Left lung (tissue), 10 donors: ENCODE data around the gene PITPNM1. TPM values are rescaled to one million over a fixed set of nuclear protein-coding genes. Genes with fewer than 3 reads are reported as not detected.
"Not testable (repeated sequence)": the region's sequence is repeated elsewhere in the genome, so short reads cannot be mapped to it uniquely, and the experiment has no call there.

Experiments
- ATAC-seq: fragments of 200-7000 bp; cut with Tn5 transposase; one replicate; pipeline ENCODE4 v1.9.1; 2020; ENCODE audit warnings: moderate library complexity
- DNase-seq, 4 donors: peaks; one replicate each; pipeline ENCODE4 v3.0.0-alpha.2; 2013 to 2020
- H3K27ac ChIP-seq, 2 donors: fragments of 200-600 bp; sonication (generic) in 1 of 2; one replicate each; pipeline versions ENCODE4 v1.5.0 to v1.8.0; 2020 to 2021
- H3K27me3 ChIP-seq, 2 donors: fragments of 200-600 bp; sonication (generic) in 1 of 2; one replicate each; pipeline versions ENCODE4 v1.5.0 to v1.8.0; 2020 to 2021
- H3K36me3 ChIP-seq, 2 donors: fragments of 200-600 bp; sonication (generic) in 1 of 2; one replicate each; pipeline versions ENCODE4 v1.5.0 to v1.8.0; 2020 to 2021
- H3K4me1 ChIP-seq, 2 donors: fragments of 200-600 bp; one replicate each; pipeline ENCODE4 v1.8.0; 2021
- H3K4me3 ChIP-seq, 2 donors: fragments of 200-600 bp; sonication (generic) in 1 of 2; one replicate each; pipeline versions ENCODE4 v1.5.0 to v1.8.0; 2020 to 2021; ENCODE audit warnings: mild to moderate bottlenecking in 1 of 2
- H3K9me3 ChIP-seq, 2 donors: fragments of 200-600 bp; sonication (generic) in 1 of 2; one replicate each; pipeline versions ENCODE4 v1.5.0 to v1.8.0; 2020 to 2021
- intact Hi-C, 2 donors: fragments of 100-400 bp; cut with DNase I; formaldehyde crosslinking; loops; one replicate each; pipeline versions ENCODE4 v1.11.2 to v1.14.2; 2022
- polyA plus RNA-seq, 6 donors: library from polyadenylated mRNA; unstranded; fragments of 120-200 nt; gene quantifications; one replicate each; pipeline ENCODE4 v1.2.1, GENCODE V29; 2013; ENCODE audit not compliant: insufficient read length in 6 of 6
- total RNA-seq, 2 donors: library from RNA; stranded (reverse); fragmentation: NEBNext Ultra II Directional; extraction: Animal tissue kit (Norgen Biotek cat#: 25700); gene quantifications; one replicate each; pipeline ENCODE4 v1.2.1, GENCODE V29; 2021
- TF ChIP-seq, protein P1 (sequence below), 2 donors: fragments of 200-600 bp; sonication (generic) in 1 of 2; IDR thresholded peaks; one replicate each; pipeline versions ENCODE4 v1.5.0 to v1.8.0; 2021; ENCODE audit warnings: antibody characterized with exemption in 2 of 2
- donor health status: DM: no; HTN: yes; CAD: no.
- donor health status: DM: no; HTN: no; CAD: no.

PITPNM1 gene
- total and polyA plus RNA-seq, 8 donors = 15.5 to 55.5 (median 24.6) TPM

DNA sequence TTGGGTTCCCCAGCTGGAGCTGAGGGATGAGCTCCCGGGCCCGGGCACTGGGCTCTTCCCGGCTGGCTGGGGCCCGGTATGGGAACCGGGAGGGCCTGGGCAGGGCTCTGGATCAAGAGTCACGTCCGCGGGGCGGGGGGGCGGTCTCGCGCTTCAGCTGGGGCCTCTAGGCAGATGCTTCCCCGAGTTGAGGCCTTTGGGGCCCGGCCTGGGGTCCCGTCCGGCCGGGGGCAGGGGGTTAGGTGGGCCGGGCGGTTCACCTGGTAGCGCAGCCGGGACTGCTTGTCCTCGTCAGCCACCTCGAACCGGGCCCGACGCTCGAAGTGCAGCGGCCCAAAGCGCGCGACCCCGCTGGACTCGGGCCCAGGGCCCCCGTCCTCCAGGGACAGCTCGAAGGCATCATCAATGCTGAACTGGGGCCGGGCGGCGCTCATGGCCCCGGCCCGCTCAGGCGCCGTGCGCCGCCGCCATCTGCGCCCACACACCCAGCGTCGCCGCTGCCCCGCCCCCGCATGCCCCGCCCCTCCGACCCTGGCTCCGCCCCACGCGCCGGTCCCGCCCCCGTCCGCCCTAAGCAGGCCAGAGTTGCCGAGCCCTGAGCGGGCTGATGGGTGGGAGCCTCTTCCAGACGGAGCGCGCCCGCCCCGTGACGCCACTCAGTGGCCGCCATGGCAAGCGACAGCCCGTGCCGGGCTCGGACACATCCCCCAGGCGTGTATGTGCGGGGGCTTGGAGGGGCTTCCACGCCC is 36.2 kb downstream of the PITPNM1 start, which contains the start of gene TMEM134:
Gene TMEM134, minus strand, starts transcription at position 493 of the 749 bp plus-strand sequence. Its CDS starts 59 bp downstream, at position 434.
- TF ChIP-seq, protein P1, sequence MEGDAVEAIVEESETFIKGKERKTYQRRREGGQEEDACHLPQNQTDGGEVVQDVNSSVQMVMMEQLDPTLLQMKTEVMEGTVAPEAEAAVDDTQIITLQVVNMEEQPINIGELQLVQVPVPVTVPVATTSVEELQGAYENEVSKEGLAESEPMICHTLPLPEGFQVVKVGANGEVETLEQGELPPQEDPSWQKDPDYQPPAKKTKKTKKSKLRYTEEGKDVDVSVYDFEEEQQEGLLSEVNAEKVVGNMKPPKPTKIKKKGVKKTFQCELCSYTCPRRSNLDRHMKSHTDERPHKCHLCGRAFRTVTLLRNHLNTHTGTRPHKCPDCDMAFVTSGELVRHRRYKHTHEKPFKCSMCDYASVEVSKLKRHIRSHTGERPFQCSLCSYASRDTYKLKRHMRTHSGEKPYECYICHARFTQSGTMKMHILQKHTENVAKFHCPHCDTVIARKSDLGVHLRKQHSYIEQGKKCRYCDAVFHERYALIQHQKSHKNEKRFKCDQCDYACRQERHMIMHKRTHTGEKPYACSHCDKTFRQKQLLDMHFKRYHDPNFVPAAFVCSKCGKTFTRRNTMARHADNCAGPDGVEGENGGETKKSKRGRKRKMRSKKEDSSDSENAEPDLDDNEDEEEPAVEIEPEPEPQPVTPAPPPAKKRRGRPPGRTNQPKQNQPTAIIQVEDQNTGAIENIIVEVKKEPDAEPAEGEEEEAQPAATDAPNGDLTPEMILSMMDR (IDR thresholded peaks at IDR 0.05) = peak; percentile 27 to 38
- Histone ChIP-seq H3K27me3 (no peaks in the 10 kb centered on the region), H3K9me3 (no peaks in the 10 kb centered on the region), H3K4me1 (peaks cover 13 to 46% of the 10 kb centered on the region in 2 donors), H3K4me3 (peak within 1 kb of the TSS; percentile 94 to 96), H3K36me3 (no peaks in the 10 kb centered on the region), H3K27ac (peak within 1 kb of the TSS; percentile 84 to 88)
- intact Hi-C loops = no loop called here
- DNase-seq (peak; percentile 86 to 99 (median 94)), ATAC-seq (peak; percentile 89)

DNA sequence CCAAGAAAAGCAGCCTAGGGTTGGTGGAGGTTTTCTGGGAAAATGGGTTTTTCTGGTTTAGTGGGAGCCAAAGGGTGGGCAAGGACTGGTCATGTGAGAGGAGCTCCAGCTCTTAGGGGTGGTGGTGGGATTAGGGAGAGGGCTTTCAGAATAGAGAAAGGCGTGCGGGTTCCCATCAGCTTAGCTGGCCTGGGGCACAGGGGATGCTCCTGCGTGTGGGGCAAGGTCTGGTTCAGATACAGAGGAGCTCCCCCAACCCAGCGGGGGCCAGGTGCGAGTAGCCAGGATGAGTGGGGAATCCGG is 36.8 kb downstream of the PITPNM1 start:
- intact Hi-C loops = no loop called here
- H3K36me3 ChIP-seq = no peaks in the 10 kb centered on the region
- TF ChIP-seq, protein P1 (IDR thresholded peaks at IDR 0.05) = no peak
- peak overlapping the region; percentile 94 to 96 for H3K4me3 ChIP-seq
- peak; percentile 0 for ATAC-seq
- no peaks in the 10 kb centered on the region for H3K27me3 ChIP-seq
- no peaks in the 10 kb centered on the region for H3K9me3 ChIP-seq
- peak overlapping the region; percentile 74 to 88 for H3K27ac ChIP-seq
- DNase-seq = no peak
- H3K4me1 ChIP-seq = peaks cover 13 to 50% of the 10 kb centered on the region in 2 donors

DNA sequence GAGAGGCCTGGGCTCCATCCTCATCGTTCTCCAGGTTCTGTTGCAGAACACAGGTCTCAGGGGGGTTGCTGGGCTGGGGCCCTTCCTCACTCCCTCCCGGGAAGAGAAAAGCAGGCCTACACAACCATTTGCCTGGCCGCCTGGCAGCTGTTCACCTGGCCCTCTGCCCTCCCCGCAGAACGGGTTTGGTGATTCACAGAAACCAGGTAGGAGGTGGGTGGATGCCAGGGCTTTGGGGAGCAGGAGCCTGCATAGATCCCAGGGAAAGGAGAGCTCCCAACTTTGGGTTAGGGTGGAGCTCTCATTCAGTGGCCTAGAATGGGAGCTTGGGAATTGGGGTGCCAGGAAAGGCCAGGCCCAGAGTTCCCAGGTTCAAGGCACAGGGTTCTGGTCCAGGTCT is 37.1 kb downstream of the PITPNM1 start:
- peak; percentile 33 for ATAC-seq
- TF ChIP-seq, protein P1 (IDR thresholded peaks at IDR 0.05) = no peak

DNA sequence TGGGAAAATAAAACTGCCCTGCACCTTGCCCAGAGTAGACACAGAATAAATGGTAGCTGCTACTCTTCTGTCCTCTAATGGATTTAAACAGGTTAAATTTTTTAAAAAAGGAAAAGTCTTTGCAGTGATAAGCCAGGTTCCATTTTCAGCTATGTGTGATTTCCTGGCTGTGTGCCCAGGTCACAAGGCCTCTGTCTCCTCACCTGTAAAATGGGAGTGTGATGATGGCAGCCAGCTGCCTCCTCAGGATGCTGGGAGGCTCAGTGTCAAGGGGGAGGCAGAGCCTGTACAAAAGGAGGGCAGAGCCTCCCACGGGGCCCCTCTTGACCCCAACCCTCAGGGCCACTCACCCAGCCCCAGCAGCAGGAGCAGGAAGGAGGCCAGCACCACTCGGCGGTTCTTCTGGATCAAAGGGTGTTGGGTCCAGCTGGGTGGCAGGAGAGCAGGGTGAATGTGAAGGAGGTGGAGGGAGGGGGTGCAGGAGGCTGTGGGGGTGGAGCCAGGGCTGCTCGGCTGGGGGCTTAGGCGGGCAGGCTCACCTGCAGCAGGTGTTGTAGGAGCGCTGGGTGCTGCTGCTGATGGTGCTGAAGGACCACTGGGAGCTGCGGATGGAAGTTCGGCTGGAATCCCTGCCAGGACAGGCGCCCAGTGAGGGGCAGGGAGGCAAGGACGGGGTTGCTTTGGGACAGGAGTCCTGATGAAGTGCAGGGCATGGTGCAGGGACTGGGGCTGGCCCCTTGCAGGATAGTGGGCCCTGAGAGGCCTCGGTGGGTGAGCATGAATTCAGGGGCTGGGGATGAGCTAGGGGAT is 38.0 kb downstream of the PITPNM1 start:
- intact Hi-C loops = no loop called here
- ATAC-seq (no peak), DNase-seq (no peak)
- peaks cover 13 to 50% of the 10 kb centered on the region in 2 donors for H3K4me1 ChIP-seq
- TF ChIP-seq, protein P1 (IDR thresholded peaks at IDR 0.05) = no peak
- H3K9me3 ChIP-seq = no peaks in the 10 kb centered on the region
- peak overlapping the region in 1 of 2 donors; percentile 88 for H3K27ac ChIP-seq
- H3K4me3 ChIP-seq = peak overlapping the region in 1 of 2 donors; percentile 96
- H3K27me3 ChIP-seq = no peaks in the 10 kb centered on the region
- H3K36me3 ChIP-seq = no peaks in the 10 kb centered on the region

More for the DNA sequence above, 37.1 kb downstream of the PITPNM1 start:
- peak overlapping the region; percentile 94 to 96 for H3K4me3 ChIP-seq
- peak overlapping the region; percentile 74 to 88 for H3K27ac ChIP-seq
- peak in 3 of 4 donors; percentile 47 to 85 (median 83) for DNase-seq
- H3K36me3 ChIP-seq = no peaks in the 10 kb centered on the region
- intact Hi-C loops = no loop called here
- peaks cover 13 to 50% of the 10 kb centered on the region in 2 donors for H3K4me1 ChIP-seq
- H3K27me3 ChIP-seq = no peaks in the 10 kb centered on the region
- H3K9me3 ChIP-seq = no peaks in the 10 kb centered on the region

DNA sequence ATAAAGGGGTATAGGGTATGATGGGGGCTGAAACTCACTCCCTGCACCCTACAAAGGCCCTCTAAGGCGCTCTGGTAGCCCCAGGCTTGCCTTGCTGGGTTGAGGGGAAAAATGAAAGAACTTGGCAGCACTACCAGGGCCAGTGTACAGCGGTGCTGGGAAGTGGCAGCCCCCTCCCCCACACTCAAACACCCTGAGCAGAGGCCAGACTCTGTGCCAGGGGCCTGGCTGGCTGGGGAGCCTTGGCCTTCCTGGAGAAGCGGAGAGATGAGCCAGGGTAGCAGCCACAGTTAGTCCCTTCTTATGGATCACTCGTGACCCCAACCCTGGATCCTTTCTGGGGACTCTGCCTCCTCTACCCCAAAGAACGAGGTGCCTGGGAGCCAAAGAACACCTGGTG is 38.8 kb downstream of the PITPNM1 start:
- no peak for DNase-seq
- no peak overlapping the region for H3K4me3 ChIP-seq
- no peak for ATAC-seq
- no peaks in the 10 kb centered on the region for H3K27me3 ChIP-seq
- TF ChIP-seq, protein P1 (IDR thresholded peaks at IDR 0.05) = no peak
- intact Hi-C loops = no loop called here
- H3K9me3 ChIP-seq = no peaks in the 10 kb centered on the region
- peak overlapping the region in 1 of 2 donors; percentile 88 for H3K27ac ChIP-seq
- H3K36me3 ChIP-seq = no peaks in the 10 kb centered on the region
- peaks cover 13 to 50% of the 10 kb centered on the region in 2 donors for H3K4me1 ChIP-seq

DNA sequence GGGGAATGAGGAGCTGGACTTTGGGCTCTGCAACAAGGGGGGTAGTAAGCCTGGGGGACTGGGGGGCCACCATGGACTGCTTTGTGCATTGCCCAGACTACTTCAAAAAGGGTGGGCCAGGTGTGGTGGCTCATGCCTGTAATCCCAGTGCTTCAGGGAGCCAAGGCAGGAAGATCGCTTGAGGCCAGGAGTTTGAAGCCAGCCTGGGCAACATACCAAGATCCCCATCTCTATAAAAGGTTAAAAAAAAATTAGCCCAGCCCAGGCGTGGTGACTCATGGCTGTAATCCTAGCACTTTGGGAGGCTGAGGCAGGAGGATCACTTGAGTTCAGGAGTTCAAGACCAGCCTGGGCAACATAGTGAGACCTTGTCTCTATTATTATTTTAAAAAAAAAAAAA is 39.6 kb downstream of the PITPNM1 start:
- ATAC-seq, intact Hi-C loops, DNase-seq, H3K27me3 ChIP-seq, H3K36me3 ChIP-seq, H3K9me3 ChIP-seq: not testable (repeated sequence)
- Histone ChIP-seq H3K4me3 (peak overlapping the region; percentile 46 to 66), H3K27ac (peak overlapping the region in 1 of 2 donors; percentile 84), H3K4me1 (peaks cover 13 to 50% of the 10 kb centered on the region in 2 donors)
